HG03521 (cell line): Measurements from ENCODE around the gene PARS2.
A peak's percentile ranks its signal among the peaks of the same experiment; 100 is the strongest.

Experiments
- ATAC-seq: cut with Tn5 transposase; IDR thresholded peaks from one replicate; pipeline ENCODE4 v1.9.1; 2021; ENCODE audit warnings: mild to moderate bottlenecking, moderate library complexity; ENCODE audit not compliant: unreplicated experiment

PARS2 gene

GRCh38 chr1:54742282-54742681 lies 22.0 kb downstream of the PARS2 start:
- ATAC-seq = no peak

GRCh38 chr1:54741531-54741930 lies 22.8 kb downstream of the PARS2 start:
- no peak for ATAC-seq

GRCh38 chr1:54738244-54738643 lies 26.1 kb downstream of the PARS2 start:
- ATAC-seq = no peak

GRCh38 chr1:54736685-54737084 lies 27.6 kb downstream of the PARS2 start:
- no peak for ATAC-seq

GRCh38 chr1:54728027-54728426 lies 36.3 kb downstream of the PARS2 start:
- ATAC-seq = no peak

- no peak for ATAC-seq
Observed at GRCh38 chr1:54724771-54725170, 39.6 kb downstream of the PARS2 start.

GRCh38 chr1:54723985-54724384 lies 40.3 kb downstream of the PARS2 start:
- ATAC-seq = no peak

- no peak for ATAC-seq
Observed at GRCh38 chr1:54721719-54722118, 42.6 kb downstream of the PARS2 start.

GRCh38 chr1:54716299-54717047 lies 47.9 kb downstream of the PARS2 start:
- no peak for ATAC-seq

- ATAC-seq = peak; percentile 95
Observed at GRCh38 chr1:54715493-54716298, 48.6 kb downstream of the PARS2 start, which contains the start of gene TTC4. Gene TTC4, plus strand, starts transcription at chr1:54715861. Its CDS starts 48 bp downstream, at chr1:54715909.

- no peak for ATAC-seq
Observed at GRCh38 chr1:54714881-54715492, 49.3 kb downstream of the PARS2 start.

- ATAC-seq = no peak
Observed at GRCh38 chr1:54711536-54711935, 52.8 kb downstream of the PARS2 start.

- no peak for ATAC-seq
Observed at GRCh38 chr1:54710841-54711240, 53.5 kb downstream of the PARS2 start.

- ATAC-seq = no peak
Observed at GRCh38 chr1:54710434-54710833, 53.9 kb downstream of the PARS2 start.

- no peak for ATAC-seq
Observed at GRCh38 chr1:54709547-54710292, 54.6 kb downstream of the PARS2 start.

GRCh38 chr1:54708385-54708784 lies 55.9 kb downstream of the PARS2 start:
- ATAC-seq = no peak
